IPS-20b (cell line): ENCODE data around the gene DGKI.

ENCODE experiments used
- H3K27ac ChIP-seq: one replicate; pipeline ENCODE4 v1.5.1; 2013; ENCODE audit warnings: low read length
- H3K27me3 ChIP-seq: 2 replicates; pipeline ENCODE4 v1.6.1; 2013; ENCODE audit warnings: mild to moderate bottlenecking, low read length, inconsistent platforms; ENCODE audit not compliant: insufficient read depth
- H3K36me3 ChIP-seq: 2 replicates; pipeline ENCODE4 v1.6.1; 2013; ENCODE audit warnings: low read depth, mild to moderate bottlenecking, inconsistent platforms, low read length, moderate library complexity; ENCODE audit not compliant: insufficient read depth
- H3K4me1 ChIP-seq: 2 replicates; pipeline ENCODE4 v1.6.1; 2013; ENCODE audit warnings: mild to moderate bottlenecking, control low read depth, inconsistent platforms, low read length, moderate library complexity; ENCODE audit not compliant: insufficient read depth
- H3K4me3 ChIP-seq: 2 replicates; pipeline ENCODE4 v1.5.1; 2013; ENCODE audit warnings: mild to moderate bottlenecking, low read length, inconsistent platforms
- H3K9ac ChIP-seq: 2 replicates; pipeline ENCODE4 v1.6.1; 2013; ENCODE audit warnings: low read depth, mild to moderate bottlenecking, inconsistent platforms, low read length, moderate library complexity
- H3K9me3 ChIP-seq: 2 replicates; pipeline ENCODE4 v1.6.1; 2013; ENCODE audit warnings: mild to moderate bottlenecking, low read depth, low read length, inconsistent platforms; ENCODE audit not compliant: insufficient read depth

DGKI gene

GRCh38 chr7:137870078-137870477, 23.3 kb upstream of the DGKI start:
- Histone ChIP-seq H3K27ac (no peak overlapping the region), H3K4me3 (no peak overlapping the region), H3K36me3 (peaks cover 21% of the 10 kb centered on the region), H3K9ac (no peak overlapping the region), H3K4me1 (peaks cover 14% of the 10 kb centered on the region; the same call in 1 of the 2 replicates), H3K9me3 (peaks cover 3% of the 10 kb centered on the region), H3K27me3 (no peaks in the 10 kb centered on the region)

DNA sequence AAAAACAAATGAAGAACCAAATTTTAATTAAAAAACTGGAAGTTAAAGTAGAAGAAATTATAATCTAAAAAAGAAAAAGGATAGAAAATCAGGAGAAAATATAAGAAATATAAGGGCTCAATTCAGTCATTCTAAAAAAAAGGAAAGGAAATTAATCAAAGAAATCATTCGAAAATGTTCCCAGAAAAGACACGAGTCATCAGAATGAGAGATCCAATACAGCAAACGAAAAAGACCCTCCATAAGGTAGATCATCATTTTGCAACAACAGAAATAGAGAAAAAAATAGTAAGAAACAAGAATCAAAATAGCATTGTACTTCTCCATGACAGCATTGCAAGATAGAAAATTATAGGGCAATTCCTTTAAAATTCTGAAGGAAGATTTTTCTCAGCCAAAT, 22.5 kb upstream of the DGKI start:
- Histone ChIP-seq H3K9me3 (peaks cover 3% of the 10 kb centered on the region), H3K4me3 (no peak overlapping the region), H3K27ac (no peak overlapping the region), H3K36me3 (peaks cover 20% of the 10 kb centered on the region), H3K4me1 (peaks cover 5% of the 10 kb centered on the region; the same call in 1 of the 2 replicates), H3K9ac (no peak overlapping the region), H3K27me3 (no peaks in the 10 kb centered on the region)

DNA sequence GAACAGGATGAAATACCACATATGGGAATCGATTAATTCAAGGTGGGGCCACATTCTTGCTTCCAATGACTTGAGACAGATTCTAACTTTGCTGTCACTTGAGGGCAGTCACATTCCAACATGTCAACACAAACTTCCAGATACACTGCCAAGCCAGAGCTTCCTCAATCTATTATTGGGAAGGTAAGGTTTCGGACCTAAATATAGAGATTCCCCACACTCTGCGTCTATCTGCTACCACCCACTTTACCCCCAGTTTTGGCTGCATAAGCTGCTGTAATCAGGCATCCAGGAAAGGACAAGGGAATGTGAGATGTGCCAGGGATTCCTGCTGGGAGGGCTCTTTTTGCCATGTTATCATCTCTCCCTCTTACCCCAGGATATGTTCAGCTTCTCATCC, 20.5 kb upstream of the DGKI start:
- H3K27ac ChIP-seq: no peak overlapping the region
- H3K4me3 ChIP-seq: no peak overlapping the region
- no peak overlapping the region for H3K9ac ChIP-seq
- peaks cover 21% of the 10 kb centered on the region for H3K36me3 ChIP-seq
- H3K9me3 ChIP-seq: peaks cover 3% of the 10 kb centered on the region
- H3K4me1 ChIP-seq: no peaks in the 10 kb centered on the region
- H3K27me3 ChIP-seq: no peaks in the 10 kb centered on the region

- no peak overlapping the region for H3K4me3 ChIP-seq
- H3K9ac ChIP-seq: no peak overlapping the region
- no peak overlapping the region for H3K27ac ChIP-seq
- no peaks in the 10 kb centered on the region for H3K27me3 ChIP-seq
- H3K9me3 ChIP-seq: peaks cover 3% of the 10 kb centered on the region
- H3K4me1 ChIP-seq: no peaks in the 10 kb centered on the region
- H3K36me3 ChIP-seq: peaks cover 21% of the 10 kb centered on the region
Observed at GRCh38 chr7:137865764-137866163, 19.0 kb upstream of the DGKI start.

- Histone ChIP-seq H3K27me3 (no peaks in the 10 kb centered on the region), H3K36me3 (peaks cover 21% of the 10 kb centered on the region), H3K4me3 (no peak overlapping the region), H3K9me3 (no peaks in the 10 kb centered on the region; the same call in 1 of the 2 replicates), H3K9ac (no peak overlapping the region), H3K4me1 (no peaks in the 10 kb centered on the region), H3K27ac (no peak overlapping the region)
Observed at GRCh38 chr7:137862964-137863363, 16.2 kb upstream of the DGKI start.

DNA sequence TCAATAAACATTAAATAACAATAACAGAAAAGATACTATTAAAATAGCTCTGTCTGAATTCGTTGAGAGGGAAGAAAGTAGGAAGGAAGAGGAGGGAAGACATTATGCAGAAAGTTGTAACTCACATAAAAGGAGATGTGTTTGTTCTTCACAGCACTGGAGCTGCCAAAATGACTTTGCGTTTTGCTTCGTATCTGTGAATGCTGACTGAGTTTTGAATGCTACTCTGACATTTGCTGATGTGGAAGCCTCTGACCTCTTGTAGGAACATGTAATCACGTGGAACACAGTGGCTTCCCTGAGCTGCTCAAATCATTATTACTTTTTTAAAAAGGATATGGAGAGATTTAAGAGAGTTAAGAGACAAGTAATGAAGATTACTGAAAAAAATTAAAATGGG, 15.6 kb upstream of the DGKI start:
- H3K9ac ChIP-seq: no peak overlapping the region

GRCh38 chr7:137860542-137860941, 13.8 kb upstream of the DGKI start:
- Histone ChIP-seq H3K4me3 (no peak overlapping the region), H3K9ac (no peak overlapping the region), H3K27me3 (no peaks in the 10 kb centered on the region), H3K36me3 (peaks cover 12% of the 10 kb centered on the region), H3K4me1 (no peaks in the 10 kb centered on the region), H3K9me3 (no peaks in the 10 kb centered on the region; the same call in 1 of the 2 replicates), H3K27ac (no peak overlapping the region)

More for the DNA sequence above, 15.6 kb upstream of the DGKI start:
- Histone ChIP-seq H3K27me3 (no peaks in the 10 kb centered on the region), H3K36me3 (peaks cover 21% of the 10 kb centered on the region), H3K4me3 (no peak overlapping the region), H3K9me3 (no peaks in the 10 kb centered on the region; the same call in 1 of the 2 replicates), H3K4me1 (no peaks in the 10 kb centered on the region), H3K27ac (no peak overlapping the region)

DNA sequence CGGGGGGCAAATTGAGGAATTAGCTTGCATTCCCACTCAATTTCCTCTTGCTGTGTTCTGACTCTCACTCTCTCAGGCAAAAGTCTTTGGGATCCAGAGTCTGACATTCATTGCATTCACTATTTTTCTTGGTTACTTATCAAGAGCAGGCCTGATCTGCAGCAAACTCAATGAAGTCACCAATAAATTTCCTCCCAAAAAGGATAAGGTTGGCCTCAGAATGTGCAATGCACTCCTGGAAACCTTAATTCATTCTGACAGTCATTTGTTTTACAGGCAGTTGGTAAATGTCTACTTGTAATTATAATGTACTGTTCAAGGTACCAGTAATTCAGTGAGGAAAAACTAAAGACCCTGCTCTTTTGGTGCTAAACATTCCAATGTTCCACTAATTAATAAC, 6.3 kb upstream of the DGKI start:
- H3K4me3 ChIP-seq: no peak overlapping the region
- no peaks in the 10 kb centered on the region for H3K36me3 ChIP-seq
- H3K9me3 ChIP-seq: no peaks in the 10 kb centered on the region
- H3K27ac ChIP-seq: no peak overlapping the region
- no peaks in the 10 kb centered on the region for H3K4me1 ChIP-seq
- peaks cover 12% of the 10 kb centered on the region for H3K27me3 ChIP-seq
- no peak overlapping the region for H3K9ac ChIP-seq

DNA sequence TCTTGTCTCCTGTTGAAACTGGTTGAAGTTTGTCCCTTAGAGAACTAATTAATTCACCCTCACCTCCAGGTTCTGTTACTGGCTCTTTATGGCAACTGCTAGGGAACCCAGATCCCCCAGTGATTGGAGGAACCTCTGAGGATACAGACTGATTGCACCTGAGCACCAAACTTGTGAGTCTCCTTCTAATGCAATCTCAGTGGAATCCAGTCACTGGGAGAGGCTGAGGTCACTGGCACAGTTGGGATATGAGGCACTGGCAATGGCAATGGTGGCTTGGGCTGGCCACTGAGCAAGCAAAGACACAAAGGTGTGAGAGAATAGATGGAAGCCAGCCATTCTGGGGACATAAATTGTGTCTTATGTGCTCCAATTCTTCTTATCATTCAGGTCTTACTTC, 5.3 kb upstream of the DGKI start:
- H3K9me3 ChIP-seq: no peaks in the 10 kb centered on the region
- no peak overlapping the region for H3K27ac ChIP-seq
- no peak overlapping the region for H3K9ac ChIP-seq
- peaks cover 21% of the 10 kb centered on the region for H3K27me3 ChIP-seq
- H3K4me3 ChIP-seq: no peak overlapping the region
- no peaks in the 10 kb centered on the region for H3K36me3 ChIP-seq
- 0 out of 2 replicates have a peak, but pooled peaks cover 3% of the 10 kb centered on the region for H3K4me1 ChIP-seq

DNA sequence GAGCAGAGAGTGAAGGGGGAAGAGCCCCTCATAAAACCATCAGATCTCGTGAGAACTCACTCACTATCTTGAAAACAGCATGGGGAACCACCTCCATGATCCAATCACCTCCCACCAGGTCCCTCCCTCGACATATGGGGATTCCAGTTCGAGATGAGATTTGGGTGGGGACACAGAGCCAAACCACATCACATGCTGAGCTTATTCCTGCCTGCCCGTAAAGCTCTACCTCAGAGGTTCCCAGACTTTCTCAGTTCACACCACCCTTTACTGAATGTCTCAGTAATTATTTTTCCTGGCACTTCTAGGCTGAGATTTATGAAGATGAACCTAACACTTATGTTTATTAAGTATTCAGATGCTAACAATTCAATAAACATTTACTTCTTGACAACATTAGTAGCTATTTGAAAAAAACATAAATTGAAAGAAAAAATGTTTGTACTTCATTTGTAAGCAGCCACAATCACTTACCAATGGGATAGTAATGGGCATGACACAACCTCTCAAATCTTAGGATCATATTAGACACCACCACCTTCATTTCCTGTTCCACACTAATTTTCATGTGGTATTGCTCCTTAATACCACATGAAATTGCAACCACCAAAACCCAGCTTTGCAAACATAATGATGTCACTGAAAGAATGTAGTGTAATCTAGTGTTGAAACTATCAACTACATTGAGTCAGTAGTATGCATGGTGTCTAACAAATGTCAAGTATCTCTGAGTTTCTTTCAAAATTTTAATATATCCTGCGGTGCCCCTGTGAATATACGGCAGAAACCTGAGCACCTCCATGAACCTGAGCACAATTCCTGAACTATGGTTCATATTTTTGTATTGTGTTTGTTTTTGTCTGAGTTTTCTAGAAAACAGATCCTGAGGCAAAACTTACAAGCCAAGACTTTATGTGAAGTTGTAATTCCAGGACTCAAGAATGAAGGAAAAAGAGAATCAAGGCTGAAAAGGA, 4.5 kb upstream of the DGKI start:
- Histone ChIP-seq H3K27ac (no peak overlapping the region), H3K4me3 (no peak overlapping the region), H3K9me3 (no peaks in the 10 kb centered on the region), H3K27me3 (peaks cover 27% of the 10 kb centered on the region), H3K36me3 (no peaks in the 10 kb centered on the region), H3K4me1 (0 out of 2 replicates have a peak, but pooled peaks cover 3% of the 10 kb centered on the region), H3K9ac (no peak overlapping the region)

- no peaks in the 10 kb centered on the region for H3K36me3 ChIP-seq
- no peaks in the 10 kb centered on the region for H3K9me3 ChIP-seq
- H3K9ac ChIP-seq: no peak overlapping the region
- 0 out of 2 replicates have a peak, but pooled peaks cover 3% of the 10 kb centered on the region for H3K4me1 ChIP-seq
- no peak overlapping the region for H3K27ac ChIP-seq
- H3K4me3 ChIP-seq: no peak overlapping the region
- peaks cover 33% of the 10 kb centered on the region for H3K27me3 ChIP-seq
Observed at GRCh38 chr7:137850571-137850970, 3.8 kb upstream of the DGKI start.

- H3K27ac ChIP-seq: no peak overlapping the region
- H3K9ac ChIP-seq: no peak overlapping the region
- H3K4me3 ChIP-seq: no peak overlapping the region
- H3K36me3 ChIP-seq: no peaks in the 10 kb centered on the region
- H3K27me3 ChIP-seq: peaks cover 50% of the 10 kb centered on the region
- H3K9me3 ChIP-seq: no peaks in the 10 kb centered on the region
- H3K4me1 ChIP-seq: peaks cover 12% of the 10 kb centered on the region; the same call in 1 of the 2 replicates
Observed at GRCh38 chr7:137848095-137848494, 1.3 kb upstream of the DGKI start.
